SU-DHL-6 (cell line): ENCODE results near the gene TM9SF4.

Experiments
- H2AFZ ChIP-seq: fragments of 200-600 bp; sonication (generic); 2 replicates; pipeline ENCODE4 v1.6.1; 2014; ENCODE audit warnings: low read depth, mild to moderate bottlenecking, moderate library complexity, mixed read lengths, antibody characterized with exemption, low read length; ENCODE audit not compliant: severe bottlenecking
- H3F3A ChIP-seq: fragments of 200-600 bp; shearing (Covaris generic); 2 replicates; pipeline ENCODE4 v1.6.0; 2016; ENCODE audit warnings: antibody characterized with exemption, mild to moderate bottlenecking; ENCODE audit not compliant: insufficient read depth
- H3K27ac ChIP-seq: fragments of 200-600 bp; sonication (generic); 2 replicates; pipeline ENCODE4 v1.5.1; 2016; ENCODE audit warnings: low read depth, mild to moderate bottlenecking, low read length, moderate library complexity, mixed read lengths
- H3K27me3 ChIP-seq: fragments of 200-600 bp; sonication (generic), shearing (Covaris generic); 2 replicates; pipeline ENCODE4 v1.6.0; 2014; ENCODE audit warnings: mild to moderate bottlenecking, low read length
- H3K36me3 ChIP-seq: fragments of 200-600 bp; sonication (generic); 2 replicates; pipeline ENCODE4 v1.6.1; 2014; ENCODE audit warnings: mild to moderate bottlenecking, low read length, mixed read lengths
- H3K4me2 ChIP-seq: fragments of 300-600, 200-600 bp; shearing (Covaris generic), sonication (generic); 2 replicates; pipeline ENCODE4 v1.6.0; 2014; ENCODE audit warnings: low read length, low read depth, mild to moderate bottlenecking; ENCODE audit not compliant: poor library complexity, severe bottlenecking
- H3K4me3 ChIP-seq: fragments of 200-600 bp; sonication (generic); 2 replicates; pipeline ENCODE4 v1.5.1; 2014; ENCODE audit warnings: antibody characterized with exemption, low read length, mild to moderate bottlenecking, mixed read lengths; ENCODE audit not compliant: insufficient read depth, poor library complexity, severe bottlenecking
- H3K79me2 ChIP-seq: fragments of 200-600 bp; sonication (generic); 2 replicates; pipeline ENCODE4 v1.6.1; 2014; ENCODE audit warnings: mild to moderate bottlenecking, low read length, moderate library complexity; ENCODE audit not compliant: insufficient read depth
- H3K9ac ChIP-seq: fragments of 200-600 bp; sonication (generic); 2 replicates; pipeline ENCODE4 v1.7.0; 2014; ENCODE audit warnings: mild to moderate bottlenecking, low read length
- H3K9me2 ChIP-seq: fragments of 200-600 bp; sonication (generic); replicated peaks from 2 replicates; pipeline ENCODE4 v1.6.1; 2014; ENCODE audit warnings: low read length; ENCODE audit not compliant: insufficient read depth
- H3K9me3 ChIP-seq: fragments of 200-600 bp; sonication (generic); 2 replicates; pipeline ENCODE4 v1.6.1; 2014; ENCODE audit warnings: low read length, mixed read lengths; ENCODE audit not compliant: insufficient read depth
- H4K20me1 ChIP-seq: fragments of 200-600 bp; sonication (generic); 2 replicates; pipeline ENCODE4 v1.6.1; 2014; ENCODE audit warnings: low read depth, mild to moderate bottlenecking, antibody characterized with exemption, low read length, moderate library complexity, mixed read lengths
- EZH2phosphoT487 ChIP-seq: fragments of 200-600 bp; sonication (generic), shearing (Covaris generic); conservative IDR thresholded peaks from 2 replicates; pipeline ENCODE4 v1.6.1; 2018; ENCODE audit warnings: mild to moderate bottlenecking, antibody characterized with exemption, low read length, moderate library complexity, mixed read lengths
- TF ChIP-seq, protein P1 (sequence below): fragments of 200-600 bp; sonication (generic); IDR thresholded peaks from one replicate; pipeline ENCODE4 v1.5.1; 2017; ENCODE audit warnings: antibody characterized with exemption, mild to moderate bottlenecking, low read length, moderate library complexity; ENCODE audit not compliant: insufficient read depth, poor library complexity, severe bottlenecking

TM9SF4 gene

GRCh38 chr20:32199006-32199405 is 89.5 kb downstream of the TM9SF4 start:
- H3K9ac ChIP-seq: no peak overlapping the region
- H3K27ac ChIP-seq: no peak overlapping the region
- H2AFZ ChIP-seq: no peak overlapping the region
- no peak overlapping the region for H3K4me2 ChIP-seq
- peaks cover 7% of the 10 kb centered on the region; the same call in 1 of the 2 replicates for H4K20me1 ChIP-seq
- H3K27me3 ChIP-seq: no peaks in the 10 kb centered on the region
- no peaks in the 10 kb centered on the region for H3K9me2 ChIP-seq
- peaks cover 11% of the 10 kb centered on the region; the same call in 1 of the 2 replicates for H3K36me3 ChIP-seq
- H3K4me3 ChIP-seq: no peak overlapping the region
- H3F3A ChIP-seq: no peaks in the 10 kb centered on the region
- no peaks in the 10 kb centered on the region for H3K9me3 ChIP-seq
- H3K79me2 ChIP-seq: peaks cover 41% of the 10 kb centered on the region
- TF ChIP-seq, protein P1, sequence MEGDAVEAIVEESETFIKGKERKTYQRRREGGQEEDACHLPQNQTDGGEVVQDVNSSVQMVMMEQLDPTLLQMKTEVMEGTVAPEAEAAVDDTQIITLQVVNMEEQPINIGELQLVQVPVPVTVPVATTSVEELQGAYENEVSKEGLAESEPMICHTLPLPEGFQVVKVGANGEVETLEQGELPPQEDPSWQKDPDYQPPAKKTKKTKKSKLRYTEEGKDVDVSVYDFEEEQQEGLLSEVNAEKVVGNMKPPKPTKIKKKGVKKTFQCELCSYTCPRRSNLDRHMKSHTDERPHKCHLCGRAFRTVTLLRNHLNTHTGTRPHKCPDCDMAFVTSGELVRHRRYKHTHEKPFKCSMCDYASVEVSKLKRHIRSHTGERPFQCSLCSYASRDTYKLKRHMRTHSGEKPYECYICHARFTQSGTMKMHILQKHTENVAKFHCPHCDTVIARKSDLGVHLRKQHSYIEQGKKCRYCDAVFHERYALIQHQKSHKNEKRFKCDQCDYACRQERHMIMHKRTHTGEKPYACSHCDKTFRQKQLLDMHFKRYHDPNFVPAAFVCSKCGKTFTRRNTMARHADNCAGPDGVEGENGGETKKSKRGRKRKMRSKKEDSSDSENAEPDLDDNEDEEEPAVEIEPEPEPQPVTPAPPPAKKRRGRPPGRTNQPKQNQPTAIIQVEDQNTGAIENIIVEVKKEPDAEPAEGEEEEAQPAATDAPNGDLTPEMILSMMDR: no peak
- TF ChIP-seq EZH2phosphoT487: no peak

DNA sequence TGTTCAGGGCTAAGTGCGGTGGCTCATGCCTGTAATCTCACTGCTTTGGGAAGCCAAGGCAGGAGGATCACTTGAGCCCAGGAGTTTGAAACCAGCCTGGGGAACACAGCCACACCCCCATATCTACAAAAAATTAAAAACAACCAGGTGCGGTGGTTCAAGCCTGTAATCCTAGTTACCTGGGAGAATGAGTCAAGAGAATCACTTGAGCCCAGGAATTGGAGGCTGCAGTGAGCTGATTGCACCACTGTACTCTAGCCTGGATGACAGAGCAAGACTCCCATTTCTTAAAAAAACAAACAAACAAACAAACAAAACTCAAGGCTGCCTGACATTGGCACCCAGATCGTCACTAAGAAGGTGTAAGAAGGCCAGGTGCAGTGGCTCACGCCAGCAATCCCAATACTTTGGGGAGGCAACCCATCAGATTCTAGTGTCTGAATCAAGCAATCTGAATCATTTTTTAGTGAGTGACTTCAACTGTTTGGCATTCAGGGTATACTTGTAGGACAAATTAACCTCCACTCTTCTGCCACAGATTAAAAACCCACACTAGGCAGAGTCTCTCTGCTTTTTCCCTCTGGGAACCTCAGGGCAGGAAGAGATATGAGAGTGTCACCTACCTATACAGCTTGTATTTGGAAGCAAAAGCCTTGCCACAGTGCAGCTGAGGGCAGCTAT is 91.9 kb downstream of the TM9SF4 start:
- peaks cover 11% of the 10 kb centered on the region; the same call in 1 of the 2 replicates for H3K36me3 ChIP-seq
- no peak overlapping the region for H3K27ac ChIP-seq
- no peaks in the 10 kb centered on the region for H3K9me3 ChIP-seq
- no peak overlapping the region for H3K9ac ChIP-seq
- no peak overlapping the region for H3K4me3 ChIP-seq
- 0 out of 2 replicates have a peak, but pooled peaks cover 9% of the 10 kb centered on the region for H3F3A ChIP-seq
- H2AFZ ChIP-seq: no peak overlapping the region
- peaks cover 9% of the 10 kb centered on the region; the same call in 1 of the 2 replicates for H4K20me1 ChIP-seq
- H3K4me2 ChIP-seq: no peak overlapping the region
- TF ChIP-seq, protein P1: no peak
- no peak for TF ChIP-seq EZH2phosphoT487
- peaks cover 65% of the 10 kb centered on the region for H3K79me2 ChIP-seq
- H3K27me3 ChIP-seq: no peaks in the 10 kb centered on the region
- no peaks in the 10 kb centered on the region for H3K9me2 ChIP-seq

- Histone ChIP-seq H3K9me2 (no peaks in the 10 kb centered on the region), H3K36me3 (peaks cover 11% of the 10 kb centered on the region; the same call in 1 of the 2 replicates), H3F3A (0 out of 2 replicates have a peak, but pooled peaks cover 9% of the 10 kb centered on the region), H2AFZ (no peak overlapping the region), H3K4me2 (no peak overlapping the region), H3K27me3 (no peaks in the 10 kb centered on the region), H4K20me1 (peaks cover 9% of the 10 kb centered on the region; the same call in 1 of the 2 replicates), H3K4me3 (no peak overlapping the region), H3K79me2 (peaks cover 71% of the 10 kb centered on the region), H3K27ac (no peak overlapping the region), H3K9ac (no peak overlapping the region), H3K9me3 (no peaks in the 10 kb centered on the region)
- no peak for TF ChIP-seq EZH2phosphoT487
- TF ChIP-seq, protein P1: no peak
Observed at GRCh38 chr20:32201977-32202363, 92.5 kb downstream of the TM9SF4 start.
